A549 (cell line): Measurements from ENCODE around the gene MYO18B. TPM values are rescaled to one million over a fixed set of nuclear protein-coding genes. Genes with fewer than 3 reads are reported as not detected.

Experiments
- ATAC-seq, 2 experiments: fragments of 200-7000 bp in 1 of 2; fragments of >200 bp in 1 of 2; cut with Nextera tagmentation in 1 of 2; cut with Tn5 transposase in 1 of 2; 3 replicates each; pipeline versions ENCODE4 v1.8.0 to v1.9.1; 2018 to 2020; ENCODE audit warnings: mild to moderate bottlenecking in 1 of 2, moderate library complexity in 1 of 2
- CTCF ChIA-PET: fragments of 300-600 bp; sonication (Branson Sonifier 250); formaldehyde crosslinking; extraction: SDS; loops from one replicate; lab custom pipeline; 2021; ENCODE audit warnings: antibody characterized with exemption, inconsistent platforms; lab: Yijun Ruan, JAX
- POLR2A ChIA-PET: fragments of 350-600 bp; formaldehyde crosslinking; extraction: SDS; loops from one replicate; lab custom pipeline; 2021; ENCODE audit warnings: antibody characterized with exemption, inconsistent platforms; lab: Yijun Ruan, JAX
- DNase-seq, 2 experiments: peaks; one replicate each; pipeline versions ENCODE4 v3.0.0 to v3.0.0-alpha.2; 2011 to 2016; ENCODE audit warnings: low read depth in 1 of 2, low spot score in 1 of 2
- FAIRE-seq: peaks from 2 replicates; lab custom pipeline; 2011; peaks lifted over from hg19 to GRCh38; lab: Jason Lieb, UNC
- H3K27ac ChIP-seq, 2 experiments: fragments of >200 bp; sonication (Bioruptor Twin); formaldehyde crosslinking; 3 replicates each; pipeline ENCODE4 v1.5.1; 2016 to 2017
- H3K4me1 ChIP-seq: fragments of >200 bp; sonication (Bioruptor Twin); formaldehyde crosslinking; 3 replicates; pipeline ENCODE4 v1.6.1; 2016
- H3K4me2 ChIP-seq: fragments of >200 bp; sonication (Bioruptor Twin); formaldehyde crosslinking; 3 replicates; pipeline ENCODE4 v1.6.1; 2016
- H3K4me3 ChIP-seq: fragments of >200 bp; sonication (Bioruptor Twin); formaldehyde crosslinking; 3 replicates; pipeline ENCODE4 v1.5.1; 2016
- H3K9me3 ChIP-seq: fragments of >200 bp; sonication (Bioruptor Twin); formaldehyde crosslinking; 3 replicates; pipeline ENCODE4 v1.6.1; 2016
- BCL3 ChIP-seq: fragments of >200 bp; sonication (Bioruptor Twin); formaldehyde crosslinking; IDR thresholded peaks from 3 replicates; pipeline ENCODE4 v1.6.1; 2016
- CBX2 ChIP-seq: fragments of 200-600 bp; sonication (generic); IDR thresholded peaks from 2 replicates; pipeline ENCODE4 v1.6.1; 2016; ENCODE audit warnings: low read depth, mild to moderate bottlenecking, borderline replicate concordance
- CTCF ChIP-seq: fragments of >200 bp; sonication (Bioruptor Twin); formaldehyde crosslinking; IDR thresholded peaks from 3 replicates; pipeline ENCODE4 v1.5.1; 2016
- ESRRA ChIP-seq: fragments of 150-350 bp; IDR thresholded peaks from 2 replicates; pipeline ENCODE4 v1.6.1; 2014; ENCODE audit warnings: mild to moderate bottlenecking, low read length, borderline replicate concordance
- FOSB ChIP-seq: fragments of 250-450 bp; sonication (Bioruptor Pico); IDR thresholded peaks from 2 replicates; pipeline ENCODE4 v1.5.0; 2020; ENCODE audit warnings: mild to moderate bottlenecking, moderate library complexity
- FOXS1 ChIP-seq: fragments of 250-450 bp; sonication (Bioruptor Pico); IDR thresholded peaks from 2 replicates; pipeline ENCODE4 v1.5.0; 2020; ENCODE audit warnings: mild to moderate bottlenecking, moderate library complexity
- HMGXB4 ChIP-seq: fragments of 250-450 bp; sonication (Bioruptor Pico); IDR thresholded peaks from 2 replicates; pipeline ENCODE4 v1.5.0; 2021; ENCODE audit warnings: mild to moderate bottlenecking, moderate library complexity, borderline replicate concordance
- HOXB5 ChIP-seq: fragments of 250-450 bp; sonication (Bioruptor Pico); IDR thresholded peaks from 2 replicates; pipeline ENCODE4 v1.5.0; 2020; ENCODE audit warnings: mild to moderate bottlenecking, moderate library complexity
- JUN ChIP-seq, 2 experiments: fragments of >200 bp; sonication (Bioruptor Twin); formaldehyde crosslinking; IDR thresholded peaks; 2 replicates in 1 of 2; 3 replicates in 1 of 2; pipeline ENCODE4 v1.6.1; 2016 to 2017
- MAZ ChIP-seq: fragments of 150-350 bp; IDR thresholded peaks from 2 replicates; pipeline ENCODE4 v1.6.1; 2014; ENCODE audit warnings: antibody characterized with exemption, low read depth, low read length, borderline replicate concordance
- MYC ChIP-seq: IDR thresholded peaks from 2 replicates; pipeline ENCODE4 v1.6.1; 2012; ENCODE audit warnings: mild to moderate bottlenecking, inconsistent platforms, low read length, improper control_type of control experiment, borderline replicate concordance
- NFE2L2 ChIP-seq: fragments of 150-350 bp; conservative IDR thresholded peaks from 2 replicates; pipeline ENCODE4 v1.6.1; 2014; ENCODE audit warnings: low read length
- NR3C1 ChIP-seq: fragments of >200 bp; sonication (Bioruptor Twin); formaldehyde crosslinking; IDR thresholded peaks from 3 replicates; pipeline ENCODE4 v1.6.1; 2017
- POLR2A ChIP-seq: IDR thresholded peaks from 2 replicates; pipeline ENCODE4 v1.6.1; 2012; ENCODE audit warnings: mild to moderate bottlenecking, low read length
- RAD21 ChIP-seq, 2 experiments: fragments of >200 bp in 1 of 2; sonication (Bioruptor Twin) in 1 of 2; formaldehyde crosslinking in 1 of 2; IDR thresholded peaks in 1 of 2; conservative IDR thresholded peaks in 1 of 2; 2 replicates in 1 of 2; 3 replicates in 1 of 2; pipeline ENCODE4 v1.6.1; 2012 to 2018; ENCODE audit warnings: inconsistent platforms in 1 of 2
- RNF2 ChIP-seq: fragments of 200-600 bp; sonication (generic); IDR thresholded peaks from 2 replicates; pipeline ENCODE4 v1.6.1; 2016; ENCODE audit warnings: low read depth, mild to moderate bottlenecking, antibody characterized with exemption, moderate library complexity, borderline replicate concordance
- SMC3 ChIP-seq: fragments of >200 bp; sonication (Bioruptor Twin); formaldehyde crosslinking; IDR thresholded peaks from 3 replicates; pipeline ENCODE4 v1.6.1; 2018; ENCODE audit warnings: inconsistent platforms
- SREBF2 ChIP-seq: fragments of 450-650 bp; IDR thresholded peaks from 2 replicates; pipeline ENCODE4 v1.6.1; 2014; ENCODE audit warnings: mild to moderate bottlenecking, moderate library complexity
- ZC3H11A ChIP-seq: fragments of 450-650 bp; IDR thresholded peaks from 2 replicates; pipeline ENCODE4 v1.6.1; 2014; ENCODE audit warnings: antibody characterized with exemption, mild to moderate bottlenecking
- ZSCAN20 ChIP-seq: fragments of 250-450 bp; sonication (Bioruptor Pico); IDR thresholded peaks from 2 replicates; pipeline ENCODE4 v1.8.0; 2022; ENCODE audit warnings: mild to moderate bottlenecking, moderate library complexity
- WGBS: methylation state at CpG from one replicate; pipeline ENCODE4 v1.1.6; 2017; ENCODE audit errors: missing lambda C conversion rate; 5-methylcytosine and 5-hydroxymethylcytosine counted together
- polyA plus RNA-seq, 4 experiments: library from polyadenylated mRNA; depleted of rRNA in 3 of 4; stranded (reverse); fragments of >200 nt; fragmentation: RNase III in 1 of 4; extraction: RNeasy Plus Mini Kit Qiagen cat#74134 plus additional on column Dnase treatment in 1 of 4; gene quantifications; 2 replicates in 3 of 4; 3 replicates in 1 of 4; pipeline ENCODE4 v1.2.3, GENCODE V29; 2011 to 2017
- TF ChIP-seq, protein P1 (sequence below): fragments of 200-600 bp; sonication (generic); IDR thresholded peaks from 2 replicates; pipeline ENCODE4 v1.6.1; 2016; ENCODE audit warnings: antibody characterized with exemption, mild to moderate bottlenecking, moderate library complexity

Gene MYO18B
- polyA plus RNA-seq, 2 of the 4 experiments (the other 2 are of a cell fraction) = 0.01 TPM

DNA sequence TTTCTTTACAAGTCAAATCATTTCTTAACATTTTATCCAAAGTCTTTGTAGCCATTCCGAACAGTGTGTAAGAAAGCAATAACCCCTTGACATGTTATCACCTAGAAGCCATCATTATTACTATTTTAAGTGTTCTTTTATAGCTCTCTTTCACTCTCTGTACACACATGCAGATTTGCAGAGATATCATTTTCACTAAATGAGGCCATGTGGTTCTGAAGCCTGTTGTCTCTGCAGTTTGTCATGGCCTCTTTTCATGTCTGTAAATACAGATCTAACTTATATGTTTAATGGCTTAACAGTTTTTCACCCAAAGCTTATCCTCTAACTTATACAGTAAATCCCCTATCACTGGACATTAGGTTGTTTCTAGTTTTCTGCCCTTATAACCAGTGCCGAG lies 166.8 kb downstream of the MYO18B start (continued):
- no peak for TF ChIP-seq CTCF
- no peak for TF ChIP-seq HMGXB4 (CRISPR knock-in tag)
- TF ChIP-seq FOXS1 = no peak
- no peak for TF ChIP-seq MYC
- TF ChIP-seq ESRRA = no peak
- no peak for TF ChIP-seq RNF2

DNA sequence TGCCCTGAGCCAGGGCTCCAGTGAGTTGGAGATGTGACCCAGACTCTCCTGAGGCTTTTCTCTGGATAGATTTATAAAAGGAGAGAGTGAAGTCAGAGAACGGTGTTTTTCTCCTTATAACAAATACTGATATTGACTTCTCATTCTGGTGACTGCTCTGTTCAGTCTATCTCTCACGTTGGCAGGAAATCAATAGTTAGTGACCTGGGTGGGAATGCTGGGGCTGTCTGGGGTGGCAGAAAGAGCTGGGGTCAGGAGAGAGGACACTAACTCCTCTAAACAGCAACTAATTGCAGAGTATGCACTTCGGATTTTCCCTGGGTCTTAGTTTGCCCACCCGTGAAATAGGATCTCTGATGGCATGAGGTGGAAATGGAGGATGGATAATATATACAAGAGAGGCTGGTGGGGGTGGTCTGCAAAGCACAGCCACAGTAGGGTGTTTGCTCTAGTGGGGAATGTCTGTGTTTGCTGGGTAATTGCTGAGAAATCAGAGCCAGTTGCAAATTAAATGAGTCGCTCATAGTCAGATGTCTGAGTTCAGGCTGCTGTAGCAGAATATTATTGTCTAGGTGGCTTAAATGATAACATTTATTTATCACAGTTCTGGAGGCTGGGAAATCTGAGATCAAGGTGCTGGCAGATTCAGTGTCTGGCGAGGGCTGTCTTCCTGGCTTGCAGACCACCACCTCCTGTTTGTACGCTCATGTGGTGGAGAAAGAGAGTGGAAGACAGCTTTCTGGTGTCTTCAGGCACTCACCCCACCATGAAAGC lies 167.8 kb downstream of the MYO18B start:
- no peaks in the 10 kb centered on the region for H3K4me1 ChIP-seq
- CTCF ChIA-PET = interaction anchor here (0.9 kb wide), 1 partner anchor 12 kb away, joined by 3 read pairs; no protein-coding TSS in a partner anchor
- POLR2A ChIA-PET = no interaction called here
- TF ChIP-seq NFE2L2 (no peak), FOSB (CRISPR knock-in tag) (no peak), MAZ (no peak), HOXB5 (CRISPR knock-in tag) (no peak), RNF2 (no peak), JUN (IDR thresholded peaks at IDR 0.05) (no peak), CBX2 (no peak), POLR2A (no peak), BCL3 (no peak), ZC3H11A (no peak), SMC3 (no peak), ZSCAN20 (CRISPR knock-in tag) (no peak), ESRRA (no peak), RAD21 (conservative IDR thresholded peaks at IDR 0.05 in 1 of 2, IDR thresholded peaks at IDR 0.05 in 1 of 2) (no peak), SREBF2 (no peak), NR3C1 (no peak)
- TF ChIP-seq, protein P1, sequence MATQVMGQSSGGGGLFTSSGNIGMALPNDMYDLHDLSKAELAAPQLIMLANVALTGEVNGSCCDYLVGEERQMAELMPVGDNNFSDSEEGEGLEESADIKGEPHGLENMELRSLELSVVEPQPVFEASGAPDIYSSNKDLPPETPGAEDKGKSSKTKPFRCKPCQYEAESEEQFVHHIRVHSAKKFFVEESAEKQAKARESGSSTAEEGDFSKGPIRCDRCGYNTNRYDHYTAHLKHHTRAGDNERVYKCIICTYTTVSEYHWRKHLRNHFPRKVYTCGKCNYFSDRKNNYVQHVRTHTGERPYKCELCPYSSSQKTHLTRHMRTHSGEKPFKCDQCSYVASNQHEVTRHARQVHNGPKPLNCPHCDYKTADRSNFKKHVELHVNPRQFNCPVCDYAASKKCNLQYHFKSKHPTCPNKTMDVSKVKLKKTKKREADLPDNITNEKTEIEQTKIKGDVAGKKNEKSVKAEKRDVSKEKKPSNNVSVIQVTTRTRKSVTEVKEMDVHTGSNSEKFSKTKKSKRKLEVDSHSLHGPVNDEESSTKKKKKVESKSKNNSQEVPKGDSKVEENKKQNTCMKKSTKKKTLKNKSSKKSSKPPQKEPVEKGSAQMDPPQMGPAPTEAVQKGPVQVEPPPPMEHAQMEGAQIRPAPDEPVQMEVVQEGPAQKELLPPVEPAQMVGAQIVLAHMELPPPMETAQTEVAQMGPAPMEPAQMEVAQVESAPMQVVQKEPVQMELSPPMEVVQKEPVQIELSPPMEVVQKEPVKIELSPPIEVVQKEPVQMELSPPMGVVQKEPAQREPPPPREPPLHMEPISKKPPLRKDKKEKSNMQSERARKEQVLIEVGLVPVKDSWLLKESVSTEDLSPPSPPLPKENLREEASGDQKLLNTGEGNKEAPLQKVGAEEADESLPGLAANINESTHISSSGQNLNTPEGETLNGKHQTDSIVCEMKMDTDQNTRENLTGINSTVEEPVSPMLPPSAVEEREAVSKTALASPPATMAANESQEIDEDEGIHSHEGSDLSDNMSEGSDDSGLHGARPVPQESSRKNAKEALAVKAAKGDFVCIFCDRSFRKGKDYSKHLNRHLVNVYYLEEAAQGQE = no peak
- TF ChIP-seq, all 56 proteins: peak for 0
- ATAC-seq (no peak), DNase-seq (no peak), FAIRE-seq (no peak)
- no peak overlapping the region for H3K4me2 ChIP-seq
- no peak overlapping the region for H3K4me3 ChIP-seq
- H3K9me3 ChIP-seq = no peaks in the 10 kb centered on the region
- H3K27ac ChIP-seq = no peak overlapping the region
- WGBS = 0% methylated on average over 7 of the region's 7 CpGs
